Skeletal muscle tissue (tissue), 4 donors: ENCODE measurements around the gene NFIX. TPM values are rescaled to one million over a fixed set of nuclear protein-coding genes. Genes with fewer than 3 reads are reported as not detected.

Experiments used
- H3K27ac ChIP-seq: one replicate; pipeline ENCODE4 v1.7.0; 2013; ENCODE audit warnings: mild to moderate bottlenecking, low read depth, low read length, inconsistent platforms
- H3K27me3 ChIP-seq, 3 donors: one replicate each; pipeline ENCODE4 v1.7.0; 2013; ENCODE audit warnings: low read length in 3 of 3; ENCODE audit not compliant: control insufficient read depth in 3 of 3, insufficient read depth in 3 of 3
- H3K36me3 ChIP-seq, 3 donors: one replicate each; pipeline ENCODE4 v1.7.0; 2013; ENCODE audit warnings: low read length in 3 of 3; ENCODE audit not compliant: control insufficient read depth in 3 of 3, insufficient read depth in 3 of 3
- H3K4me1 ChIP-seq, 3 donors: one replicate each; pipeline ENCODE4 v1.7.0; 2013; ENCODE audit warnings: low read length in 3 of 3, mild to moderate bottlenecking in 3 of 3; ENCODE audit not compliant: control insufficient read depth in 3 of 3, insufficient read depth in 3 of 3
- H3K4me3 ChIP-seq, 3 donors: one replicate each; pipeline ENCODE4 v1.7.0; 2013; ENCODE audit warnings: low read length in 3 of 3
- H3K9ac ChIP-seq, 3 donors: one replicate each; pipeline ENCODE4 v1.7.0; 2013; ENCODE audit warnings: low read length in 3 of 3, mild to moderate bottlenecking in 3 of 3, moderate library complexity in 2 of 3, low read depth in 1 of 3
- H3K9me3 ChIP-seq, 3 donors: one replicate each; pipeline ENCODE4 v1.7.0; 2013; ENCODE audit warnings: low read length in 3 of 3; ENCODE audit not compliant: control insufficient read depth in 3 of 3
- total RNA-seq: library from RNA; depleted of rRNA; stranded (reverse); fragments of >200 nt; gene quantifications from one replicate; pipeline ENCODE4 v1.2.3, GENCODE V29; 2014
- donor health status: Osteomylitis.

Gene NFIX
- total RNA-seq, 1 donor from 2014 or later: 49.1 TPM

DNA sequence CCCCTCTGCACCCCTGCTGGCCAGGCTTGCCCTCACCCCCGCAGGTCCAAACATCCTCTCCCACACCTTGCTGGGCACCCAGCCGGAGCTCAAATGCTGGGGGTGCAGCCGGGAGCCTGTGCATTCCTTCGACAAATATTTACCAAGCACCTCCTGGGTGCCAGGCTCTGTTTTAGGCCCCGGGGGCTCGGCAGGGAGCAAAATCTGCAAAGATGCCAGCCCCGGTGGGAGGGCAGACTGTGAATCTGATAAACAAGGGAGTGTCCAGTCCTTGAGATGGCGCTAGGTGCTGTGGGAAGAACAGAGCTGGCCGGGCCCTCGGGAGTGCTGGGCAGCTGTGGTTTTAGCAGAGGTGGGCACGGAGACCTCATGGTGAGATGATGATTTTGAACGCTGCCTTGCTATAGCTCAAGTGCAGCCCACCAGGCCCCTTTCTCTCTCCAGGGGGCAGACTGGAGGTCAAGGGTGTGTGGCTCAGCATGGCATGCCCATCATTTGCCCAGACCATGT lies 10.6 kb downstream of the NFIX start:
- H3K27ac ChIP-seq: peak overlapping the region; percentile 99
- peaks cover 80 to 91% (median 91%) of the 10 kb centered on the region in 3 donors for H3K4me1 ChIP-seq
- peak overlapping the region; percentile 48 to 60 (median 59) for H3K4me3 ChIP-seq
- no peaks in the 10 kb centered on the region for H3K27me3 ChIP-seq
- H3K36me3 ChIP-seq: peaks cover 4 to 9% (median 5%) of the 10 kb centered on the region in 3 donors
- no peaks in the 10 kb centered on the region for H3K9me3 ChIP-seq
- H3K9ac ChIP-seq: peak overlapping the region; percentile 76 to 93 (median 87)

DNA sequence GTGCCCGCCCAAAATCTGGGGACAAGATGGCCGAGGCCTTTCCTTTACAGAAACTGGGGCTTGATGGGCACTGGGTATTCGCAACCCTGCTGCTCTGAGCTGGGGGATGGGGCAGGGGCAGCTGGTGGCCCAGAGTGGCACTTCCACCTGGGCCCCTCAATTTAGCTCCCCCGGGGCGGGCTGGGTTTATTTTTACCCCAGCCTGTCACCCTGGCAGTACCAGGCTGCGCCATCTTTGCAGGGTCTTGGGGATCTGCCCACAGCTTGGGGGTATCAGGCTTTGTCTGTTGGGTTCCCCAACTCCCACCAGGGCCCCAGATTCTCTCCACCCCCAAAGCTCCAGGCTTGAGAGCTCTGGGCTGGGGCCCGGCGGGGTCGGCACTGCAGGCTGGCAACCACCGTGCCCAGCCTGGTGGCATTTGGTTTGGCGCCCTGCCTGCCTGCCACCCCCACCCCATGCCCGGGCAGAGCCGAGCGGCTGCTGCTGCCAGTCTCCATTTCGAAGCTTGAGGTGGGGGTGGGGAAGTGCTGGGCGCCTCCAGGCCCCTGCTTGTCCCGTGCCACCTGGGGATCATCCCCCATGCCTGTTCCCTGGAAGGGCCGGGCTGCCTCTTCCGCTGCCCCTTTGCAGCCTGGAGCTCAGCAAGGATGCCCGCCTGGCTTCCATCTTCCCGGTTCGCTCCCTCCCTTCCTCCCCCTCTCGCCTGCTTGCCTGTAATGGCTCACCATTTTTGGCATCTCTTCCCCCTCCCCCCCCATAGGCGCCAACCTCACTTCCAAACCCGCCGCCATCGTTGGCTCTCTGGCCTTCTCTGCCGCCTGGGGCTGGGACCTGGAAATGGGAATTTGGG lies 11.4 kb downstream of the NFIX start:
- no peaks in the 10 kb centered on the region for H3K9me3 ChIP-seq
- H3K27me3 ChIP-seq: no peaks in the 10 kb centered on the region
- H3K4me3 ChIP-seq: peak overlapping the region; percentile 68 to 76 (median 70)
- peak overlapping the region; percentile 99 for H3K27ac ChIP-seq
- H3K4me1 ChIP-seq: peaks cover 76 to 89% (median 87%) of the 10 kb centered on the region in 3 donors
- H3K9ac ChIP-seq: peak overlapping the region; percentile 87 to 93 (median 93)
- H3K36me3 ChIP-seq: peaks cover 4 to 9% (median 5%) of the 10 kb centered on the region in 3 donors

DNA sequence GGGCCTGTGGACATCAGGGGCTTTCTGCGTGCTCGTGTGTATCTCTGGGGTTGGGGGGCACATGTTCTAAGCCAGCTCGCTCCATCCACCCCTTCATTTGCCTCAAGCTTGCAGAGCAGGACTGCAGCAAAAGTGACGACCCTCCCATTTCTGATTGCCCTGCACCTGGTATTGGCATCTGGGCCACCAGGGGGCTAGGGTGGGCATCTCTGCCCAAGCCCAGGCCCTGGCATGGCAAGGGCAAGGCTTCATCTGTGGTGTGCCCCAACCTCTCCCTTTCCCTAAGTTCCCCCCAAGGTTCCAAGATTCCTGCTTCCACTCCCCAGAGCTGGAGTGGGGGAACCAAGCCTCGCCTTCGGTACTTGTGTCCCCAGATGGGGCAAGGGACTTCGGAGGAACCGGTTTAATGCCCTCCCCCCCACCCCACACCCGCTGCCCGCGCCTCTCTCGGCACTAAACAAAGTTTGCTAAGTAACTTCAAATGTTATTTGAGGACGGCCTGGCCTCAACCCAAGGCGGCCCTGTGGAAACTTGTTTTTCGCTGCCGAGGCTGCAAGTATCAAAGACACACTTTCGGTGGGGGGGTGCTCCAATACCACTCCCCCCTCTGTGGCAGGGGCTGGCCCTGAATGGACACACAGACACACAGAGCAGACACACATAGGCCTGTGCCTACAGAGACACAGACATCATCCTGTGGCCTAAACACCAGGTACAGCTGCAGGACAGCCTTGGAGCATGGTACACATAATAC lies 12.2 kb downstream of the NFIX start:
- no peaks in the 10 kb centered on the region for H3K27me3 ChIP-seq
- peak overlapping the region; percentile 68 to 76 (median 70) for H3K4me3 ChIP-seq
- H3K4me1 ChIP-seq: peaks cover 82 to 95% (median 92%) of the 10 kb centered on the region in 3 donors
- no peaks in the 10 kb centered on the region for H3K9me3 ChIP-seq
- peak overlapping the region; percentile 99 for H3K27ac ChIP-seq
- H3K36me3 ChIP-seq: peaks cover 4 to 9% (median 5%) of the 10 kb centered on the region in 3 donors
- H3K9ac ChIP-seq: peak overlapping the region; percentile 87 to 93 (median 93)

DNA sequence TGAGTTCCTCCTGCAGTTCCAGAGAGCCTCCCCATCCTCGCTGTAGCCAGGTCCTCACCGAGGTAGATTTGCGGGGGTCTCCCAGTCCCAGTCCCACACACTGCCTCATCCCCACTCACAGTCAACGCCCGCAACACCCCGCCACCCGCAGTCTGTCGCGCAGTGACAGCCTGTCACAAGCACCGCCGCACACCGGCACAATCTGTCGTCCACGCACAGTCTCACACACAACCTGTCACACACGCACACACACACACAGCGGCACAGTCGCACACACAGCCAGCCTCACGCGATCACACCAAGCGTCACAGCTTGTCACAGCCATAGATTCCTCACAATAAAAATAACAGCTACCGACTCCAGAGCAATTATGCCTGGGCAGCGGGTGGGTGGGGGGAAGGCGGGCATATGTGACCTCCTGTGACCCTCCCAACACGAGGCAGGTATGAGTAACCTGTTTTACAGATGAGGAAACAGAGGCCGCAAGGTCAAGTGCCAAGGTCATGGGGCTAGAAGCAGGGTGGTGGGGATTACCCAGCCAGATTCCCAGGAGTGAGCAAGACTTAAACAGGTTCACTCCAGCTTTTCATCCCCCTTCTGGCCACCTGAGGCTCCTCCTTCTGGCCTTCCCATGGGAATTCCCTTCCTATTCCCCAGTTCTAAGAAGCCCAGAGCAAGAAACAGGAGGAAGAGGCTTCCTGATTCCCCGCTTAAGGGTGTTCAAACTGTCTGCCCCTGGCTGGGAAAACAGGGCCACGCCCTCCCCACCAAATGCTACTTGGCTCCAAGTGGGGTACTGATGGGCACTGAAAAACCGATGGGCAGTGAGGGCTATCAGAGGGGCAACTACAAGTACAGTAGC lies 13.9 kb downstream of the NFIX start:
- H3K4me3 ChIP-seq: peak overlapping the region; percentile 29 to 55 (median 52)
- no peaks in the 10 kb centered on the region for H3K27me3 ChIP-seq
- peaks cover 4 to 7% (median 5%) of the 10 kb centered on the region in 3 donors for H3K36me3 ChIP-seq
- H3K27ac ChIP-seq: peak overlapping the region; percentile 99
- no peaks in the 10 kb centered on the region for H3K9me3 ChIP-seq
- peak overlapping the region; percentile 73 to 93 (median 87) for H3K9ac ChIP-seq
- peaks cover 72 to 87% (median 85%) of the 10 kb centered on the region in 3 donors for H3K4me1 ChIP-seq

DNA sequence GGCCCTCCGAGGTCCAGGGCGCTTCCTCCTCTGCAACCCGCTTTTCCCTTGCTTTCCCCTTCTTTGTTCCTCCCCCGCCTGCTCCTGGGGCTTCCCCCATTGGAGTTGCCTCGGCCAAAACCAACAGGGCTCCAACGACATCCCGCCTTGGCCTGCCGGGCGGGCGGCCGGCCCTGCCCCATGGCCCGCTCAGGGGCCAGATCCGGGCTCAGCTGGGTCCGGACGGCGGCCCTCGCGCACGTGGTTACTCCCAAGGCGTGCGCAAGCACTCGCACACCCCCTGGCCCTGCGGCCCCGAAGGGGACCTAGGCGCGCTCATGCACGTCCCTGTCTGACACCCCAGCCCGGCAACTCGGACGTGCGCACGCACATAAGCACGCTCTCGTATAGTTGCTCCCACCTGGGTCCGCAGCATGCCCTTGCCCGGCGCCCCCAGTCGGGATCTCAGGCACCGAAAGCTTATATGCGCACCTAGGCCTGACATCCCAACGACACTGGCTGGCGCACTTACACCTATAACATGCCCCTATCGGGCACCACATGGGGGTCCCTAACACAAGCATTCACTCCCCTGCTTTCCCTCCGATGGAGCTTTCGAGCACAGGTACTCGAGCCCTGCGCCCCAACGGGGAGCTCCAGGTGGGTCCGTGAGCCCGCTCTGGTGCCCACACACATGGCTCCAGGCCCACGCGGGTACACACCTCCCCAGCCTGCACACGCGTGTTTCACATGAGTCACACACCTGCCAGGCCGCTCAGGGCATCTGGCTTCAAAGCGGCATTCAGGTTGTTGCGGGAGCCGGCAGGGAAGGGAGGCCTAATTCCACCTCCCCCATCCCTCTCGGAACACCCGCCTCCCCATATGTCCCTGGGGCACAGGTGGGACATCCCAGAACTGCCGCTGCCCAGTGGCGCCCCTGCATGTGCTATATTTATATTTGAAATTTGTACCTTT lies 15.0 kb downstream of the NFIX start:
- Histone ChIP-seq H3K36me3 (peaks cover 4 to 6% (median 5%) of the 10 kb centered on the region in 3 donors), H3K27me3 (no peaks in the 10 kb centered on the region), H3K4me3 (peak overlapping the region; percentile 30 to 52 (median 35)), H3K27ac (peak overlapping the region; percentile 99), H3K9me3 (no peaks in the 10 kb centered on the region), H3K9ac (peak overlapping the region; percentile 73 to 93 (median 87)), H3K4me1 (peaks cover 71 to 85% (median 83%) of the 10 kb centered on the region in 3 donors)

DNA sequence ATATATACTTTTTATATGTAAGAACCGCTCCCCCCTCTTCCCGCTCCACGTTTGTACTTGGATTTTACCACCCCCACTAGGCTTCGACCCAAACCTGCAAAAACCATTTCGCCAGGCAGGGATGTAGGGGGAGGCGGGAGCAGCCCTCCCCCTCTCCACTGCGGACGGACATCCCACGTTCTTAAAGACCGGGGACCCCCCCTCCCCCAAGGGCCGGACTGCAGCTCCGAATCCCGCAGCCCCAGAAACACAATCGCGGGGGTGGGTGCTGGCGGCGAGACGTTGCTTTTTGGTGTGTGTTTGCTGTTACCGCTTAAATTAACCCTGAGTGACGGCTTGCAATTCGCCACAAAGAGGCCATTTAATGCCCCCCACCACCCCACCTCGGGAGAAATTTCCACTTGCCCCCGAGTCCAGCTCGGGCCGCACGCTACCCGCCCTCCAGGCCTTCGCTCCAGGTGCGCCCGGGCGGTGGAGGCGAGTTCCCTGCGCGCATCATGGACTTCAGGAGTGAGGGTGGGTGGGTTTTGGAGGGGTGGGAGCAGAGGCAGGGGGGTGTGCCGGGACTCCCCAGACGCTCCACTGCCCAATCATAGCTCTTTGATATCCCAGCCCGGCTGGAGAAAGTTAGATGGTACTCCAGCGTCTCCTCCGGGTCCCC lies 15.8 kb downstream of the NFIX start:
- peak overlapping the region in 2 of 3 donors; percentile 73 to 76 for H3K4me3 ChIP-seq

DNA sequence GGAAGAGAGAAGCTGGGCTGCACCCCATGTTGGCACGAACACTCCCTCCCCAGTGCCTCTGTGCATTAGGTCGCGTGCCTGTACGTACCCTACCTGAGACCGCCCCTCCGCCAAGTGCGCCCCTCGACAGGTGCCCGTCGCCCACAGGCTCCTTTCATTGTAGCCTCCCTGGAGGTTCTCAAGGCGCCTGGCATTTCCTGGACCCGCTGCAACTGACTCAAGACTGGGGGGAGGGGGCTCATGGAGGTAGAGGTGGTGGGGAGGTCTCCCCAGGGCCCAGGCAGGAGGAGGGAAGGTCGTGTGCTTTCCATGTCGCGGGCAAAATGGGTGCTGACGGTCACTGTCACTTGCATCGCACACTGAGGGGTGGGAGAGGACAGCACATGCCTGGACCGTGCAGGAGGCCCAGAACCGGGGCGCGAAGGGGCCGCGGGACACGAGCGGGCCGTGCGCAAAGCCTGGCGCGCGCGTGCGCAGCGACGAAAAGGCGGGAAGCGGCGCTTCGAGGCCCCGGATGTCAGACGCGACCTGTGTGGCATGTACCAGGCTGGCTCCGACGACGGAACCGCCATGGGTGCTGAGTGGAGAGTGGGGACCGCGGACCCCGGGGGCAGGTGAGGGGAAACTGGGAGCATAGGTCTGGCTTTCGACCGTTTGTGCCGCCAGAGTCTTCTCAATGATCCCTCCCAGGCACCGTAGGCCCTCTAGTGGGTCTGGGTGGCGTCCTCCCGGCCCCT lies 16.5 kb downstream of the NFIX start:
- H3K9me3 ChIP-seq: no peaks in the 10 kb centered on the region
- peaks cover 74 to 83% (median 76%) of the 10 kb centered on the region in 3 donors for H3K4me1 ChIP-seq
- H3K4me3 ChIP-seq: peak overlapping the region; percentile 9 to 76 (median 73)
- H3K27ac ChIP-seq: peak overlapping the region; percentile 100
- H3K27me3 ChIP-seq: no peaks in the 10 kb centered on the region
- peaks cover 4 to 6% (median 5%) of the 10 kb centered on the region in 3 donors for H3K36me3 ChIP-seq
- peak overlapping the region; percentile 59 to 96 (median 95) for H3K9ac ChIP-seq

More for the DNA sequence above, 15.8 kb downstream of the NFIX start:
- Histone ChIP-seq H3K27ac (peak overlapping the region; percentile 100), H3K27me3 (no peaks in the 10 kb centered on the region), H3K36me3 (peaks cover 4 to 6% (median 5%) of the 10 kb centered on the region in 3 donors), H3K9ac (peak overlapping the region in 2 of 3 donors; percentile 87 to 96), H3K9me3 (no peaks in the 10 kb centered on the region), H3K4me1 (peaks cover 71 to 83% (median 80%) of the 10 kb centered on the region in 3 donors)

DNA sequence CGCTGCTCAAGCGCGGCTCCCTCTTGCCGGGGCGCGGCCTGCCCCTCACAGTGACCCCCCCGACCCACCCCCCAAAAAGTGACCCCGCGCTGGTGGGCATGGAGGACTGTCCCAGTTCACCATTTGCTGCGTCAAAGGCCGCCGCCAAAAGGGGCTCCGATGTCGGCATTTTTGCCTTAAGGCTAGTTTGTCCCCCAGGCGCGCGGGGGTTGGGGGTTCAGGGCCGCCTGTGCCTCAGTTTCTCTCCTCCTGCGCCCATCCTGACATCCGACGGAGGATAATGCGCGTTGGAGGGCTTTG lies 17.1 kb downstream of the NFIX start:
- H3K9ac ChIP-seq: peak overlapping the region; percentile 87 to 96 (median 95)
- peaks cover 4 to 6% (median 5%) of the 10 kb centered on the region in 3 donors for H3K36me3 ChIP-seq
- H3K27me3 ChIP-seq: no peaks in the 10 kb centered on the region
- peak overlapping the region; percentile 100 for H3K27ac ChIP-seq
- H3K4me3 ChIP-seq: peak overlapping the region; percentile 73 to 76 (median 73)
- H3K4me1 ChIP-seq: peaks cover 75 to 83% (median 76%) of the 10 kb centered on the region in 3 donors
- no peaks in the 10 kb centered on the region for H3K9me3 ChIP-seq
